ENCODE data around the gene CCDC85C.

Gene CCDC85C

DNA sequence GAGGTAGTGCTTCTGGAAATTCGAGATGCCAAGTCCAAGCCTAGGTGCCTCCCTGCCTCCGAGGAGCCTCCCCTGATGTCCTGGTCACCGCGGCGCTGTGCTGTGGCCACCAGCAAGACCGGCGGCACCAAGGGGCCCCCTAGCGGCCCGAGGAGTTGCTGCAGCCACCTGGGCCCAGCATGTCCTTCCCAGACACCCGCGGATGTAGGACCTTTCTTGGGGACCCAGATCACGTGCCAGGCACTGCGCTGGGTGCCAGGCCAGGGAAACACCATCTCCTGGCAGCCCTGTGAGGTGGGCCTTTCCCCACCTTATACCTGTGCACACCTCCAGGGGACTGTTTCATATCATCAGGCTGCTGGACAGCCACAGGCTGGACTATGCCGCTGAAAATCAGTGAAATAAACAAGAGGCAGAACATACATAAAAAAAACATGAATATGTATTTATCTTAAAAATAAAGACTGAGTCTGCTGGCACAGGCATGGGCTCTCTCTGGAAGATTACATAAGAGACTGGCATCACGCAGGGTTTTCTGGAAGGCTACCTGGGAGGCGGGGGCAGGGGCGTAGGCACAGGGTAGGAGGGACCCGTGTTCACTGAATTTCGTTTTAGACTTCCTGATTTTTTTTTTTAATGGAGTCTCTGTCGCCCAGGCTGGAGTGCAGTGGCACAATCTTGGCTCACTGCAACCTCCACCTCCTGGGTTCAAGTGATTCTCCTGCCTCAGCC is 25.0 kb upstream of the CCDC85C start:
- no peak for FAIRE-seq

DNA sequence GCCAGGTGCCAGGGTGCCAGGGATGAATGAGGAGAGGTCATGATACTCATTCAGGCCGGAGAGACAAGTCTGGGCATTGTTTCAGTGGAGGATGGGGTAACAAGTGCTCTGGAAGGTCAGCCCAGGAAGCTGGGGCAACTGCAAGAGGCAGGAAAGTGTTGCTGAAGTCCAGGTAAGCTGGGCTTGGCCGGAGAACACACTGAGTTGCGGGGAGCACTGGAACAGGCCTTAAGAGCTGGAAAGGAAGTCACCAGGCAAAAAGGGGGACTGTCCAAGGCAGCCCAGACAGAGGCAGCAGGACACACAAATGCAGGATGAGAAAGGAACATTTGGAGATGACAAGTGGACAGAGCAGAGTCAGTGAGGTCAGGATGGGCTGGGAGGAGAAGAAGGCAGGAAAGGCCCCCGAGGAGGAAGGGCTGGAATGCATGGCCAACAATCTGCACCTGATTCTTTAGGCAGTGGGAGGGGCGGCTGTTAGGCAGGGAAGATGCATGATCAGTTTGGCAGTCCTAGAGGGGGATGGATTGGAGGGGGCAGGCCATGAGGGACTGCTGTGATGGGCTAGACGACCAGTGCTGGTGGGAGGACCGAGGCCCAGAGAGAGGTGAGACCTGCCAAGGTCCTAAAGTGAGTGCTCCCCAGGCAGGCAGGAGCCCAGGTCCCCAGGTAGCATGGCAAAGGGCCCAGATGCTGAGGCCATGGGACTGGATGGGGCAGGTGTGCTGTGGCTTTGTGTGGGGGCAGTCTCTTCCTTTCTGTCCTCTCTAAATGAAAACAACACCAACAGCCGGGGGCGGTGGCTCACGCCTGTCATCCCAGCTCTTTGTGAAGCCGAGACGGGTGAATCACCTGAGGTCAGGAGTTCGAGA is 23.7 kb upstream of the CCDC85C start:
- no peak for FAIRE-seq

GRCh38 chr14:99627100-99627499 is 23.1 kb upstream of the CCDC85C start:
- FAIRE-seq = no peak

GRCh38 chr14:99626041-99626648 is 22.1 kb upstream of the CCDC85C start:
- no peak for FAIRE-seq

GRCh38 chr14:99625476-99625875 is 21.5 kb upstream of the CCDC85C start:
- no peak for FAIRE-seq

- no peak for FAIRE-seq
Measured at GRCh38 chr14:99624971-99625370, 21.0 kb upstream of the CCDC85C start.

DNA sequence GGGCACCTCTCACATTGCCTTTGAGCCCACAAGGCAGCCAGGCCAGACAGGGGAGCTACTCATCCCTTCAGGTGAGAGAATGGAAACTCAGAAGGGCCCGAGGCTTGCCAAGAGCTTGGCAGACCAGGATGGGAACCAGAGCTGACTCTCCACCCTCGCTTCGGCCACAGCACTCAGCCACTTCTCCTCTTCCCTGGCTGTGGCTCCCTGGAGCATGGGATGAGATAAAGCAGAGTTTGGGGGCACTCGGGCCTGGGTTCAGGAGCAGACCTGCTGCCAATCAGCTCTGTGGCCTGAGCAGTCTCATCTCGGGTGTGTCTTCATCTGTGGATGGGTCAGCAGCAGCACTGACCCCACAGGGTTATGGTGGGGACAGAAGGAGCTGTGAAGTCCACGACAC is 20.0 kb upstream of the CCDC85C start:
- FAIRE-seq = no peak

- FAIRE-seq = no peak
Measured at GRCh38 chr14:99621948-99622347, 17.9 kb upstream of the CCDC85C start.

GRCh38 chr14:99619835-99620834 is 16.1 kb upstream of the CCDC85C start:
- FAIRE-seq = no peak

GRCh38 chr14:99616832-99617800 is 13.1 kb upstream of the CCDC85C start:
- FAIRE-seq = no peak

DNA sequence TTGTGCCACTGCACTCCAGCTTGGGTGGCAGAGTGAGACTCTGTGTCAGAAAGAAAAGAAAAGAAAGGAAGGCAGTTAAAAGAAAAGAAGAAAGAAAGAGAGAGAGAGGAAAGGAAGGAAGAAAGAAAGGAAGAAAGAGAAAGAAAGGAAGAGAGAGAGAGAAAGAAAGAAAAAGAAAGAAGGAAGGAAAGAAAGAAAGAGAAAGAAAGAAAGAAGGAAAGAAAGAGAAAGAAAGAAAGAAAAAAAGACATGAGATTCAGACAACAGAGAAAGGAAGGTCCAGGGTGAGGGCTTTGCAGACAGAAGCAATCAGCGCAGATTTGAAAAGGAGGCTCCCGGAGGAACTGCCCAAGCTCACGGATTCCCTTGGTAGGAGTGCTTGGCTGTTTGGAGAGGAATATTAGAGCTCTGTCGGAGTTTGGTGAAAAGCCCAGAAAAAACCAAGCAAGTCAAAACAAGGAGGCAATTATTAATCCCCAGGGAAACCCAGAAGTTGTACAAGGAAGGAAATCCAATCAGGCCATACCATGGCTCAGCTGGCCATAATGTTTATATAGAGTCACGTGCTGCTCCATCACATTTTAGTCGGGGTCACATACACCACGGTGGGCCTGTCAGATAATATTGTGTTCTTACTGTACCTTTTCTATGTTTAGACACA is 11.6 kb upstream of the CCDC85C start:
- no peak for FAIRE-seq

DNA sequence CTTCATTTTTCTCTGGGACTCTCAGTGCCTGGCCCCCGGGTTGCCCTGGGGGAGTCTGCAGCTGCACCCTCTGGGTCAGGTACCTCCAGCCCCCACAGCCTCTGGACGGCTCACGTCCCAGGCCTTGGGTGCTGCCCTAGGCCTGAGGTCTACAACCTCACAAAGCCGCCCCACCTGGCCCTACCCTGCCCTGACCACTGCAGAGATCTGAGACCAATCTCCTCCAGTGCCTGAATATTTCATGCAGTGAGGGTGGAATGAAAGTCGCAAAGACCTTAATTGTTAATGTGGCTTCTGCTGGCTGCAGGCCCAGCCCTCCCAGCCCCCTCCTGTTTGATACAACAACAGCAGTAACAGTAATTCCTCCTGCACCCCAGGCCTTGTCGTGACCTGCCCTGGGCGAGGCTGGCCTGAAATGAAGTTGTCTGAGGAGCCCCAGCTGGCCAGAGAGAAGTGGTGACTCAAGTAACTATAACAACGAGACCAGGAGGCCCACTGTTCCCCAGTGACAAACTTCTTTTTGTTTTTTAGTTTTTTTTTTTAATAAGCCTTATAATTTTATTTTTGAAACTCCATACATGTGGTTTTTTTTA is 8.8 kb upstream of the CCDC85C start:
- no peak for FAIRE-seq

- FAIRE-seq = no peak
Measured at GRCh38 chr14:99612071-99612737, 8.2 kb upstream of the CCDC85C start.

- no peak for FAIRE-seq
Measured at GRCh38 chr14:99611646-99612045, 7.6 kb upstream of the CCDC85C start.

- FAIRE-seq = no peak
Measured at GRCh38 chr14:99609245-99610170, 5.5 kb upstream of the CCDC85C start.

DNA sequence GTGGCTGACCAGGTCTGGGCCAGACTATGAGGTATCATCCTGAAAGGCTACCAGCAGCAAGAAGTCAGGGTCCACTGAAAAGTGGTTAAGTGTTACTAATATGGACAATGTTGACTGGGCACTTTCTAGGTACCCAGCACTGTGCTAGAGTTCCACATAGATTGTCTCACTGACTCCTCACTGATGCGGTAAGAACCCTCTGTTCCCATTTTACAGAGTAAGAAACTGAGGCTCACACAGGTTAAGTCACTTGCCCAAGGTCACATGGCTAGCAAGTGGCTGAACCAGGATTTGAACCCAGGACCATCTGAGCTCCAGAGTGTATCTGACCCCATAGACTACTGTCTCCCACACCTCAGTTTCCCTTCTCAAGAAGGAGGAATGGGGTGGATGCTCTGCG is 4.6 kb upstream of the CCDC85C start:
- no peak for FAIRE-seq

DNA sequence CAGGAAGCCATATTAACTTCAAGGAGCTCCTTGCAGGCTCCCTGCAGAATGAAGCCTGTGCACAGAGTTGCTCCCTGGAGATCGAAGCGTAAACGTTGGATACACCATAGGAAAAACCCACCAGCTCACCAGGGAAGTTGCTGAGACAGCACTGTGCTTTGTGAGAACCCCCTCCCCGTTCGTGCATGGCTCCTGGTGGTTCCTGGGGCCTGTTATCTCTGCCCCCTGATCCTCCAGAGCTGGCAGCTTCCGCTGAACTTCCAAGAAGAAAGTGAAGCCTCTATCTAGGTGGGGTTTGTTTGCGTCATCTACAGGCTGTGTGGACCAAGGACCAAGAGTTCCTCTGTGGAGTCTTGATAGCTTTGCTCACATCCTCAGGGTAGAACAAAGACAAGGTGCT is 2.4 kb upstream of the CCDC85C start:
- FAIRE-seq = no peak

DNA sequence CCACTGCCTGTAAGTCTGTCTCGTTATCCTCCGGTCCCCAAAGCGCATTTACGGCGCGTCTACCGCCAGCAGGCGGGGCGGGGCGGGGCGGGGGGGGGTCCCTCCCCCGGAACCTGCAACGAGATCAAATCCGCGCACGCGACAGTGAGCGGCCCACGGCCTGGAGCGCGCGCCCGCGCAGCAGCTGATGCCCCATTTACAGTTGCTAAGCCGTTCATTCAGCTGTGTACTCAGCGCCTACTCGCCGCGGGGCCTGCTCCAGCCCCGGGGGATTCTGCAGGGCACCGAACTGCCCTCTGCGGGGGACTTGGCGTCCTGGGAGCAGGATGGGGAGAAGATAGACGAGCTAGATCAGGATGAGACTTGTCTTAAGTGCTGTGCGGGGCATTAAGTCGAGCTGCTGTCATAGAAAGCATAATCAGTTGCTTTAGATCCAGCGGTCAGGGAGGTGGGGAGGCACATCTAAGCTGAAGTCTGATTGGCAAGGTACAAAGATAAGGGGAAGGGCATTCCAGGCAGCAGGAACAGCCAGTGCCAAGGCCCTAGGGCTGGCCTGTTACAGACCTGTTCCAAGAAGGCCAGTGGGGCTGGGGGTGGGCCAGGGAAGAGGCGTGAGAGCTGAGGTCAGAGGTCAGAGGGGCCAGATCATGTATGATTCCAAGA is 1.4 kb upstream of the CCDC85C start:
- no peak for FAIRE-seq

Measured in endometrium (tissue), 2 donors.